Stimulated activated CD4-positive, alpha-beta T cell treated with anti-CD3 and anti-CD28 coated beads, Interleukin-1b, Interleukin-23, amount 100 ng/mL, for 4 hours (primary cell): ENCODE data around the gene SLC22A23.

Experiments
- DNase-seq, 2 donors: peaks; one replicate each; pipeline ENCODE4 v3.0.0-alpha.2; 2020; ENCODE audit warnings: low read depth in 2 of 2

SLC22A23 gene

GRCh38 chr6:3471286-3471685 is 14.4 kb upstream of the SLC22A23 start:
- no peak for DNase-seq

GRCh38 chr6:3468585-3468984 is 11.7 kb upstream of the SLC22A23 start:
- DNase-seq, result no peak

- DNase-seq, result no peak
These were observed 11.1 kb upstream of the SLC22A23 start for GRCh38 chr6:3467996-3468395.

GRCh38 chr6:3466488-3467219 is 9.8 kb upstream of the SLC22A23 start:
- DNase-seq, result no peak

DNA sequence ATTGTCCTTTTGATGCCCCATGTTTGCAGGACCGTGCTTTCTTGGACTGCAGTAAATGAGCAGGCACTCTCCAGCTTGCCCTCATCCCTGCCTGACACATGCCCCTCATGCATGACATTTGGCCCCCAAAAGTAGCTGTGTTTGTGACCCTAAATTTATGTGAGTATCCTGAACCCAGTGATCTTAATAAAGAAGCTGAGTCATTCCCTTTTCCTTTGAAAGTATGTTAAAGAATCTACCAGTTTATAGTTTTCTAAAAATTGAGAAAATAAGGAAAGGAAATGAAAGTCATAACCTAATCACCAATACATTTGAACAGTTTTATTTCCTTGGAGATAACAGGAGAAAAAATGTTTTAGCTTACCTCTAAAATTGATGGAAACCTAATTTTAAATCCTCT is 3.4 kb upstream of the SLC22A23 start:
- DNase-seq, result no peak

GRCh38 chr6:3458706-3459421 is 2.0 kb upstream of the SLC22A23 start:
- DNase-seq, result no peak

DNA sequence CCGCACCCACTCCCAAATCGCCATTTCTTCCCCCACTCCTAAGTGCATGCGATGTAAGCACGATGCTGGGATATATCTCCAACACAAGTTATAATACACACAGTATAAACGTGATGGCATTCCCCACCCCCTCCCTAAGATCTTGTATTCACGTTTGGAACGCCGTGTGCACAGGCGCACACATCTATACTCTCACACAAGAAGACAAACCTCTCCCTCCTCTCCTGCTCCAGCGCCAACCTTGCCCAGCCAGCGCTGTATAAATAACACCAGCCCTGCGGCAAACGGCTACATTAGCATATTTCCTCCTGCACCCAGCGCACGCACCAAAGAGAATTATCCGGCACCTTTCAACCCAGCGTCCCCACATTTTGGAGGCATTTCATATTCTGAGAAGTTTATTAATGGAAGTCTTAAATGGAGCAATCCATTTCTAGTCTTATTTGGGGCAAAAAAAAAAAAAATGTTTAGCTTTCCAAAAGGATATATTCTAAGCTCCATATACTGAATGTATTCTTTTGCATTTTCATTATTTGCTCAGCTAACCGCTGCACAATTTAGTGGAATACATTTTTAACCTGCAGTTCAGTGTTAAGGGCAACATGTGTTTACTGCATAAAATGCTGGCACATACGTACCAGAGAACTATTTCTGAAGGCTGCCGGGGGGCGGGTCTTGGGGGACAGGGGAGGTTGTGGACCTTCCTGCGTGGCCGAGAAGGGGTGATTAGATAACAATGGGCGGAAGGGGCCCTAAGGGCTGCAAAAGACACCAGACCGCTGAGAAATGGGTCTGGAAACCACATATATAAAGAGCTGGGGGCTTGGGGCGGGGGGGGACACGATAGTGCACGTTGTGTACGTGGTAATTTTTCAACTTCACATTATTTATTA is 1.1 kb upstream of the SLC22A23 start:
- peak in 1 of 2 donors; percentile 14 for DNase-seq

DNA sequence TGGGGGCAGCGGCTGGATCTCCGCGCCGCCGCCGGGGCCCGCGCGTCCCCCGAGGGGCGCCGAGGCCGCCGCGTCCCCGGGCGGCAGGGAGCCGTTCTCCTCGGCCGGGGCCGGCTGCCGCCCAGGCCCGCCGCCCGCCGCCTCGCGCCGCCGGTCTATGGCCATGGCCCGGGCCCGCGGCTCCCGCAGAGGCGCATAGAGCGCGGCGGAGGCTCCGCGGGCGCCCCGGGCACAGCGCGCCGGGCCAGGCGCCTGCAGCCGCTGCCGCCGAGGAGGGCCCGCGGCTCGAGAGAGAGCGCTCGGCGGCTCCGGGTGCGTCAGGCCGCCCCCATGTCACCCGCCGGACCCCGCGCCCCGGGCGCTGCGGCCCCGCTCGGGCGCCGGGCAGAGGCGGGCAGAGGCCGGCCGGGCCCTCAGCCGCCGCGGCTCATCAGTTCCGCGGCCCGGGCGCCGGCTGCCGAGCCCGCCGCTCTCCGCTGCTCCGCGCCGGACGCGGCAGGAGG is 404 bp downstream of the SLC22A23 start:
- no peak for DNase-seq

GRCh38 chr6:3455569-3456394 is 1.1 kb downstream of the SLC22A23 start:
- DNase-seq, result peak in 1 of 2 donors; percentile 16

DNA sequence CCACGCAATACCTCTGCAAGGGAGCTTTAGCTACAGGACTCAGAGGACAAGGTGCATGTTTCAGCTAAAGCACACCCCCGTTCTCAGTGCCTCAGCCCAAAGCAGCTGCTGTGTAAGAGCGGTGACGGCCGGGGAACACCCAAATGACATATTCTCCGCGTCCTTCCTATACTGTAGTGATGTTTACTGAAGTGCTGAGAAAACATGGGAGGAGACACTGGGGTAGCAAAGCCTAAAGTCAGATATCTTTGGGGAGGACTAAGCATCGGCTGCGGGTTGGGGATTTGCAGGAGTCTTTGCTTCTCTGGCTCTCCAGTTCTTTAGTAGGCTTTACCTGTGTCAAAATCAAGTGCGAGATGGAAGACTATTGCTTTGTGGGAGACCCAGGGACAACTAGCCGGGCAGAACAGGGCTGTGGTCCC is 1.7 kb downstream of the SLC22A23 start:
- DNase-seq, result peak; percentile 12 to 31

- DNase-seq, result no peak
These were observed 2.4 kb downstream of the SLC22A23 start for GRCh38 chr6:3454273-3455010.

DNA sequence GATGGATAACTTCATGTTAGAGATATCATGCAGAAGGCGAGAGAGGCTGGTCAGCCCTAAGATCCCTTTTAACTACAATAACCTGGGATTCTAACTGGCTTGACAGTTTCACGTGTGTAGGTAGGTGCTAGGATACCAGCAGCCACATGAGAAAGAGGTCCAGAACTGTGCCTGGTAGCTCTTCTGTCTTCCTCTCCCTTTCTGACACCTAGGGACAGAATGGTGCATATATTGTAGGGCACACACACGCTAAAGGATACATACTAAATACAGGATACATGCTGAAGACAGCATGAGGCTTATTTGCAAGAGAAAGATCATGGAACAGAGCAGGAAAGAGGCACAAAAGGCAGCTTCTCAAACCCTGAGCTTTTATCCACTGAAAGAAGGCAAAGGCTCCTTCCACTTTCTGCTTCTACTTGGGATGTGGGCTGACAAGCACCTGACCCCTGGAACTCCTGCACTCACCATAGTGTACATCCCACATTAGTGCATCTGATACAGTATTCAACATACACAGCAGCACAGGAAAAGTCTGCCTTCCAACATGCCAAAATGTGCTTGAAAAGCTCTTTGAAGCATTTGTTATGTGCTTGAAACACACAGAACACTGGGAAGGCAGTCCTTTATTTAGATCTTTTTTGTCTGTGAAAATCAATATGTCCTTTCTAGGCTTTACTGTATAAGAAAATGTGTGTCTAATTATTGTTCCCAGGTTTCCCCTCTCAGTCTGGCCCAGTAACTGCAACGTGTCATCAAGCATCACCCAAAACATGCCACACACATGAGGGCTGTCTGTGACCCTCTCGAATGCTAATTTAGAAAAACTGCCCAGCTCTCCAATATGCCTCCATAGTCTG is 3.2 kb downstream of the SLC22A23 start:
- DNase-seq, result no peak

- DNase-seq, result no peak
These were observed 5.4 kb downstream of the SLC22A23 start for GRCh38 chr6:3451498-3451897.

DNA sequence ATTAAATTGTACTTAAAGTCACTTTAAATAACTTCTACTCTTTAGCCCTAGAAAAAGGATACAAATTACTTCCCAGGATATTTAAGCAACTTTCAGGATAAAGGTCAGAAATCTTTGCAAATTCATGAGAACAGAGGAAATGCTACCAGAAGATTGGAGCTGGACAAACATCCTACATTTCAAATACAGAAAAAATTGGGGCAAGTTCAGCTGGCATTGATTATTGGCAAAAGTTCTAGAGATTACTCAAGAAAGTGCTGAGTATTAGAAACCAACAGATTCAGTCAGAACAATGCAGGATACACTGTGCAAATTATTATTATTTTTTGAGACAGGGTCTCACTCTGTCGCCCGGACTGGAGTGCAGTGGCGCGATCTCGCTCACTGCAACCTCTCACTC is 6.0 kb downstream of the SLC22A23 start:
- DNase-seq, result no peak

DNA sequence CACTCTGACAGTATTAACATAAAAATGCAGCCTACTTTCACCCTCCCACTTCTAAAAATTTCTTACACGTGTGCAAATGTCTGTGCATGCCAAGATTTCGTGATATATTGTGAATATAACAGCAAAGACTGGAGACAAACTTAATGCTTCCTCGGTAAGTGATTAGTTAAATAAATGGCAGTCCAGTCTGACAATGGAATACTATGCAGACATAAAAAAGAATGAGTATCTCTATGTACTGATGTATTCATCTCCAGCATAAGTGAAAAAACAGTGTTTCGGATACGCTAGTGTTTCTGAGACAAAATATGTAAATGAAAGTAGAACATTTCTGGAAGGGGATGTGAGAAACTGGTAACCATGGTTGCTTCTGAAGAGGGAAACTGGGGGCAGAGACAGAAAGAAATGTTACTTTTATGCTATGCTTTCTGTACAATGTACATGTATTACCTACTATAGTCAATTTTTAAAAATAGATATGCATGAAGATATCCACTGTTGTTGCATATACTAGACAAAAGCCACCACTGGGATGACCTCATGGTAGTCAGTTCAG is 7.0 kb downstream of the SLC22A23 start:
- DNase-seq, result no peak

DNA sequence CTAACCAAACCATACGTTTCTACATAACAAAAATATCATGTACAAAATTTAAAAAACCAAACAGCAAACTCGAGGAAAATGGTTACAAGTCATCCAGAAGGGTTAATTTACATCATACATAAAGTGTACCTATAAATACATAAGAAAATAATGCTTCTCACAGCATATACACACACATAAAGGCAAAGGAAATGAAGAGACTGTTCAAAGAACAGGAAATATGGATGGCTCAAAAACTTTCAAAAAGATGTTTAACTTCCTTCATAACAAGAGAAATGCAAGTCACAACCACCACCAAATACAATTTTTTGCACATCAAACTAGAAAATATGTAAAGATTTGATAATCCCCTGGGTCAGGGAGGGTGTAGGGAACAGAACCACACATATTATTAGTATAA is 7.5 kb downstream of the SLC22A23 start:
- no peak for DNase-seq

GRCh38 chr6:3447005-3447404 is 9.8 kb downstream of the SLC22A23 start:
- no peak for DNase-seq

DNA sequence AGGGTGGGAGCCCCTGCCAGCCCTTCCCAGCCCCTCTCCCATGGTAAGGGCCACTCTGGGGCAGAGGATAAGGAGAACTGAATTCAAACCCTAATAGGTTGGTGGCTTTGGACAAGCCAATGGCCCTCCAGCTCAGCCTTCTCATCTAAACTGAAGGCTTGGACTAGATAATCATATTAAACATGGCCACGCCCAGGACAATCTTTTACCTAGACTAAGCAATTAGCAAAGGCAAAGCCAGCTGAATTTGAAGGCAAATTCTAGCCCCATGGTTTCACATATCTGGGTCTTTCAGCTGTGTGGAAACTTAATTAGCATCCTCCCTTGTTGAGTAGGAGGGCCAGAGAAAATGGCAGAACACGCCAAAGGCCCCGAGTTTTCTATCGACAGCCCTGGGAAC is 10.7 kb downstream of the SLC22A23 start:
- no peak for DNase-seq
